Hepatocyte (in vitro differentiated cells): Measurements from ENCODE around the gene ADAM33.

Experiments
- EZH2 ChIP-seq: fragments of 200-600 bp; sonication (generic); IDR thresholded peaks from 2 replicates; pipeline ENCODE4 v1.6.1; 2016; ENCODE audit warnings: antibody characterized with exemption, mild to moderate bottlenecking, borderline replicate concordance
- TF ChIP-seq, protein P1 (sequence below): fragments of 200-600 bp; sonication (generic); IDR thresholded peaks from 2 replicates; pipeline ENCODE4 v1.5.1; 2016; ENCODE audit warnings: antibody characterized with exemption, mild to moderate bottlenecking; ENCODE audit not compliant: poor library complexity

DNA sequence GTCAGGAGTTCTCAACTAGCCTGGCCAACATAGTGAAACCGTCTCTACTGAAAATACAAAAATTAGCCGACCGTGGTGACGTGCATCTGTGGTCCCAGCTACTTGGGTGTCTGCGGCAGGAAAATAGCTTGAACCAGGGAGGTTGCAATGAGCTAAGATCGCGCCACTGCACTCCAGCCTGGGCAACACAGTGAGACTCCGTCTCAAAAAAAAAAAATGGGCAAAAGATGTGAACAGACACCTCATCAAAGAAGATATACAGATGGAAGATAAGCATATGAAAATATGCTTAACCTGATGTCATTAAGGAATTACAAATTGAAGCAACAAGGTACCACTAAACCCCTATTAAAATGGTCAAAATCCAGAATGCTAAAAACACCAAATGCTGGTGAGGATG lies 41.5 kb upstream of the ADAM33 start:
- TF ChIP-seq, protein P1, sequence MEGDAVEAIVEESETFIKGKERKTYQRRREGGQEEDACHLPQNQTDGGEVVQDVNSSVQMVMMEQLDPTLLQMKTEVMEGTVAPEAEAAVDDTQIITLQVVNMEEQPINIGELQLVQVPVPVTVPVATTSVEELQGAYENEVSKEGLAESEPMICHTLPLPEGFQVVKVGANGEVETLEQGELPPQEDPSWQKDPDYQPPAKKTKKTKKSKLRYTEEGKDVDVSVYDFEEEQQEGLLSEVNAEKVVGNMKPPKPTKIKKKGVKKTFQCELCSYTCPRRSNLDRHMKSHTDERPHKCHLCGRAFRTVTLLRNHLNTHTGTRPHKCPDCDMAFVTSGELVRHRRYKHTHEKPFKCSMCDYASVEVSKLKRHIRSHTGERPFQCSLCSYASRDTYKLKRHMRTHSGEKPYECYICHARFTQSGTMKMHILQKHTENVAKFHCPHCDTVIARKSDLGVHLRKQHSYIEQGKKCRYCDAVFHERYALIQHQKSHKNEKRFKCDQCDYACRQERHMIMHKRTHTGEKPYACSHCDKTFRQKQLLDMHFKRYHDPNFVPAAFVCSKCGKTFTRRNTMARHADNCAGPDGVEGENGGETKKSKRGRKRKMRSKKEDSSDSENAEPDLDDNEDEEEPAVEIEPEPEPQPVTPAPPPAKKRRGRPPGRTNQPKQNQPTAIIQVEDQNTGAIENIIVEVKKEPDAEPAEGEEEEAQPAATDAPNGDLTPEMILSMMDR: no peak
- no peak for TF ChIP-seq EZH2
